CD4-positive, alpha-beta T cell treated with Interleukin-15 for 1 hour (primary cell): Measurements from ENCODE around the gene TPK1.
"Not testable (repeated sequence)": the region's sequence is repeated elsewhere in the genome, so short reads cannot be mapped to it uniquely, and the experiment has no call there.

ENCODE experiments used
- DNase-seq: peaks from one replicate; pipeline ENCODE4 v3.0.0-alpha.2; 2020

Gene TPK1

DNA sequence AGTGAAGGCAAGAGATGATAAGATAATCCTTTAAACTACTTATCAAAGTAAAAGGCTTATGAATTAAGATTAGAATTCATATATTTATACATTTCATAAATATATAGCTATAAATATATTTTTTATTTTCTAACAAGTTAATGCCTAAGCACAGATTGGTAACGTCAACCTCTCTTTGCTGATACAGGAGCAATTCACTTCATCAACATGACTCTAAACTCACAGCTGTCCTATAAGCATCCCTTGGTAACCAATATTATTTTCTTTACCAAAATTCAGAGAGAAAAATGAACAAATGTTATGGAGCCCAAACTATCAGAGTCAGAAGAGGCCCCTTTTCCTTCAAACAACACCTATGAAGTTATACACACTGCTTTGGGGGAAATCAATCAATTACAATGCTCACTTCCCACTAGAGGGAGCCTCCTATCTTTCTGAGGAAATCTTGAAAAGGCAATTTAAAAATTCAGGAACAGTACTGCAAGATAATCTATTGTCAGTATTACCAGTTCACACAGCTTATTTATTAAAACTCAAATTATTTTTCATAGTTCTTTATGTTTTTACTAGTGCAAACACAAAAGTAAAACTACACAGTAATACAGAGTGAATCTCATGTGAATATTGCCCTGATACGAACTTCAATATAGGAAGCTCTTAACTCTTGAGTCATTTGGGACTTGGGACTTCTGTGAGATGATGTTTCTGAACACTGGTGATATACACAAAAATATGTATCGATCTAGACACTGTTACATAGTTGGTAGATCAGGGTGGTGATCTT, 381.4 kb downstream of the TPK1 start:
- no peak for DNase-seq

GRCh38 chr7:144452064-144452463, 383.8 kb downstream of the TPK1 start:
- DNase-seq = no peak

GRCh38 chr7:144445590-144445989, 390.3 kb downstream of the TPK1 start:
- no peak for DNase-seq

DNA sequence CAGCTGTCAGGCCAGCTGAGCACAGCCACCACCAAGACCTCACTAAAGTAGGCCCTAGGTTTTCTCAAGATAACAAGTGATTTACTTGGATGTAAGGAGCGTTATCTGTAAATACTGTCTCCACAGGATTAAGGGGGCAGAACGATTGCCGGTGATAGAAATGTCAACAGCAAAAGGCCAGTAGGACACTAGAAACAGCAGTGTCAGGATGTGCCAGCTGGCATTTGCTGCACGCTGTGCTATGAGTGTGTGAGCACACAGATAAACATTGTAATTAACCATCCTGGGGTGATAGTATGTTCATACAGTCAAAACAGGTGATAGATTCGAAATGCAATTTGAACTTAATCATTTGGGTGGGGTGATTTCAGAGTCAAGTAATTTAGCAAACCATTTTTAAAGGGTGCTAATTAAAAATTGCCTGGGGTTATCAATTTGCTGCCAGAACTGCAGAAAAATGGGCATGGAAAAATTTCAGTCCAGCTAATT, 396.1 kb downstream of the TPK1 start:
- DNase-seq = no peak

GRCh38 chr7:144438759-144439158, 397.1 kb downstream of the TPK1 start:
- no peak for DNase-seq

- no peak for DNase-seq
Measured at GRCh38 chr7:144437370-144438191, 398.3 kb downstream of the TPK1 start.

GRCh38 chr7:144436500-144436899, 399.4 kb downstream of the TPK1 start:
- DNase-seq = no peak

GRCh38 chr7:144428431-144428830, 407.4 kb downstream of the TPK1 start:
- DNase-seq = no peak

GRCh38 chr7:144427539-144427938, 408.3 kb downstream of the TPK1 start:
- not testable (repeated sequence) for DNase-seq

- not testable (repeated sequence) for DNase-seq
Measured at GRCh38 chr7:144418931-144419330, 416.9 kb downstream of the TPK1 start.

DNA sequence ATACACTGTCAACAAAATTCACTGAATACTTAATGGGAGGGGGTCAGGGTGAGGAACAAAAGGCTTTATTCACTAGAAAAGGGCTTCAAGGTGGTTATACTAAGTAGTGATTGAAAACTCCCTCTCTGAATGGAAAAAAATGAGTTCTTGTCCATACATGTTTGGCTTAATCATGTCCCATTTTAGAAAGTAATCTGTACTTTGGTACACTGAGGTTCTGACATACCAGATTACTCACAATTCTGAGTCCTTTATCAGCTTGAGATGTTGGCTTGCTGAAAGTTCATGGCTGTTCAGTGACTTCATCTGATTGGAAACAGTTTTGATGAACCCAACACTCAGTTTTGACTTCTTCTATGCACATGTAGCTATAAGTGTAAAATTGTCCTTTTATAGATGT, 419.5 kb downstream of the TPK1 start:
- no peak for DNase-seq

GRCh38 chr7:144415858-144416257, 420.0 kb downstream of the TPK1 start:
- no peak for DNase-seq

DNA sequence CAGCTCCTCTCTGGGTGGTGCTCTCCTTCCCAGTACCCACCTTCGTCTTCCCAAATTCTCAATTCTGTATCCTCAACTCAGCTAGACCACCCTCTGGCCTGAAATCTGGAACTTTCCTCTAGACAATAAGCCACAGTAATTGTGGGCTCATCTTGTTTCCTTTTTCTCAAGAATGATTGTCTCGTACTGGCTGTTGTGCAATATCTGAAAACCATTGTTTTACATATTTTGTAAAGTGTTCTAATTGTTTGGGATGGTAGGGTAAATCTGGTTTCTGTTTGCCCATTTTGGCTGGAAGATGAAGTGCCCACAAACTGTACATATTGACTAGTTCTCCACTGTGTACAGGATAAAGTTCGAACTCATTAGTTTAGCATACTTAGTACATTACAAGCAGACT, 421.0 kb downstream of the TPK1 start:
- DNase-seq = no peak

GRCh38 chr7:144410441-144410840, 425.4 kb downstream of the TPK1 start:
- no peak for DNase-seq

- no peak for DNase-seq
Measured at GRCh38 chr7:144408121-144408520, 427.7 kb downstream of the TPK1 start.

GRCh38 chr7:144407266-144407931, 428.5 kb downstream of the TPK1 start:
- DNase-seq = no peak

DNA sequence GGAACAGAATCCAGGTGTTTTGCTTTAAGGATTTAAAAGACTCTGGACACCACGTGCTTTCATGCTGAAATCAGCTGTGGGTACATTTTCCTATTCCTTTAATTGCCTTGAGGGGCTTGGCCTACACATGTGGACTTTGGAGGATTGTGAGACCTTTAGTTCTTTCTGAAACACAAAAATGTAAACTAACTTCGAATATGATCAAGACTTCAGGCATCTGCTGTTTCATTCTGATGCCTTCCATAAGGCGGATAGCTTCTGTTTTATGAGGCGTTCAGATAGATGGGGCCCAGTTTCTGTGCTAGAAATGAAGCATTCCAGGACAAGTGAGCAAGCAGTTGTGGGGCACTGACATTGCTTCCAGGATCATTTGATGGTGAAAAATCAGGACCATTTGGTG, 430.9 kb downstream of the TPK1 start:
- no peak for DNase-seq

DNA sequence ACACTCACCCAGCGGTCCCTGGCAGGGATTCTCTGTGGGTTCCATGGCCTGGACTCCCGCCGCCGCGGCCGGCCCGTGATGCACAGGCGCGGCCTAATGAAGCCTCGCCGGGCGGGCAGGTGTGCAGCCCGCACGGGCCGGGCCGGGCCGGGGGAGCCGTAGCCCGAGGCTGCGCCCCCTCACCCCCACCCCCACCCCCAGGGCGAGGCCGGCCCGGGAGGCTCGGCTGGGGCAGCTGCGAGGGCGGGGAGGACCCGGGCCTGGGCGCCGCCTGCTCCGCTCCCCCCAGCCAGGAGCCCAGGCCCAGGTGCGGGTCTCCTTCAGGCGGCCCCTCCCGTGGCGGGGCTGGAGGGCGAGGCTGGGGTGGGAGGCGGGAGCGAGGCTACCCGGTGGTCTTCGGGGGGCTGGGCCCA, 432.2 kb downstream of the TPK1 start, which contains the start of gene NOBOX:
Gene NOBOX (minus strand): TSS at position 45 of the 413 bp plus-strand sequence.
- DNase-seq = no peak

DNA sequence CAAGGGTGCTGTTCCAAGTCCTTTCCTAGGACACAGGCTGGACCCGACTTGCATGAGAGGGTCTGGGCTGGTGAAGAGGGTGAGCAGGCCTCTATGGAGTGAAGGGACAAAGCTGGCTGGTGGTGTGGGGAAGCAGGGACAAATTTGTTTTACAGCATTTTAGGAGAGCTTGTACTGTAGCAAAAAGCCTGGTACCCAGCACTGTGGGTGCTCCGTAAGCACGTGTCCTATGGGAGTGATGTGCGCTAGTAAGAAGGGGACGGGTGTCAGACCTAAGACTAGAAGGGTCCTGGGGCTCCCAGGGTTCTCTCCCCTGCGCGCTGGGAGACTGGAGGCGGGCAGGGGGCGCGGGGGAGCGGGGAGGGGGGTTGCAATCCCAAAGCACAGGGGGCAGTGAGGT, 432.8 kb downstream of the TPK1 start:
- DNase-seq = no peak
